GM19452 (cell line): ENCODE results near the gene SMCO4.
"Not testable (repeated sequence)": the region's sequence is repeated elsewhere in the genome, so short reads cannot be mapped to it uniquely, and the experiment has no call there.

Source experiments
- ATAC-seq: cut with Tn5 transposase; IDR thresholded peaks from one replicate; pipeline ENCODE4 v1.9.1; 2021; ENCODE audit not compliant: unreplicated experiment

Gene SMCO4

GRCh38 chr11:93478841-93479240 lies 64.3 kb downstream of the SMCO4 start:
- ATAC-seq: no peak

DNA sequence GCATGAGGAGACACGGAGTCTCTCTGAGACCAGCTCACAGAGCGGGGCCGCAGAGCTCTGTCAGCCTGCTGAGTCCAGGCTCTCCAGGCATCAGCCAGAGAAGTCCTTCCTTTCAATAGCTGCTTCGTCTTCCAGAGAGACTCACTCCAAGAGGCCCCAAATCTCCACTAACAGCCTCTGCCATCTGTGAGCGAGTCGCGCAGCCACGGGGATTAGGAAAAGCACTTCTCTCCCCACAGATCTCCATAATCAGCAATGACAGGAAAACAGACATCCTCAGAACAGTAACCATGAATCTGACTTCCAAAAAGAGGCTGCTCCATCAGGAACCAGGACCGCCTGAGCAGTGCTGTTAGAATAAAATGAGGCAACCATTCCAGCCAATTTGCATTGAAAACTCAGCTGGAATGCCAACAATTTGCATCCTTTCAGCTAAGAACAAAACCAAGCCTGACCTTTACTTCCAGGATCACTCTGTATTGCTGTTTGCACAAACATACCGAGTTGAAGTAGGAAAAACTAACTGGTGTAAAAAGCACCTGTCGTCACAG lies 65.4 kb downstream of the SMCO4 start:
- no peak for ATAC-seq

GRCh38 chr11:93476796-93477195 lies 66.4 kb downstream of the SMCO4 start:
- ATAC-seq: no peak

GRCh38 chr11:93474123-93474522 lies 69.1 kb downstream of the SMCO4 start:
- no peak for ATAC-seq

DNA sequence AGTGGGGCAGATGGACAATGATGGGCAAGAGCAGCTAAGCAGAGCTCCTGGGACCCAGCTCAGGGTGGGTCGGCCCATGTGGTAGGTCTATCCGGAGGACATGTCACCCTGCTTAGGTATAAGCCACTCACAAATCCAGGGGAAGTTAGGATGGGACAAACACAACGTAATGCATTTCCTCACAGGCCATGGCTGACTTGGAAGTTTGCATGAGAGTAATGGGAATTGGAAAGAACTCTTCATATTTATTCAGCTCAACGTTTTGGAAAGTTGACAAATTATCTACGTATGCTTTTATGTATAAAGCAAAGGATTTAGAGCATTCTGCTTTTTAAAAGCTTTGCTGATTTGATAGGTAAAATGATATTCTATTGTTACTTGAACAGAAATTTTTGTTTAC lies 74.9 kb downstream of the SMCO4 start:
- ATAC-seq: no peak

DNA sequence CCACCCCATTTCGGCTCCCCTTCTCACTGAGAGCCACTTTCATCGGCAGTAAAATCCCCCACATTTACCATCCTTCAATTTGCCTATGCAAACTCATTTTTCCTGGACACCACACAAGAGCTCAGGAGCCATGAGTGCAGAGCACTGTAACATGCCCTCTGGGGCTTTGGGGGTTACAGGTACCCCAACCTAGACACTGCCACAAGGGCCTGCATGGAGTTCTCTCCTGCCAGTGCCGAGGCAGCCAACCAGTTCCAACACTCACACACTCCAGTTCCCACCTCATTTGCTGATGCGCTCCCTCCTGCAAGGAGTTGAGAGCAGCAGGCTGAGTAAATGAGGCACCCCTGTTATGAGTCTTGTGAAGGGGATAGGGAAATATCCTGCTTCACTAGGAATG lies 76.1 kb downstream of the SMCO4 start:
- ATAC-seq: no peak

GRCh38 chr11:93464927-93465540 lies 78.2 kb downstream of the SMCO4 start:
- no peak for ATAC-seq

DNA sequence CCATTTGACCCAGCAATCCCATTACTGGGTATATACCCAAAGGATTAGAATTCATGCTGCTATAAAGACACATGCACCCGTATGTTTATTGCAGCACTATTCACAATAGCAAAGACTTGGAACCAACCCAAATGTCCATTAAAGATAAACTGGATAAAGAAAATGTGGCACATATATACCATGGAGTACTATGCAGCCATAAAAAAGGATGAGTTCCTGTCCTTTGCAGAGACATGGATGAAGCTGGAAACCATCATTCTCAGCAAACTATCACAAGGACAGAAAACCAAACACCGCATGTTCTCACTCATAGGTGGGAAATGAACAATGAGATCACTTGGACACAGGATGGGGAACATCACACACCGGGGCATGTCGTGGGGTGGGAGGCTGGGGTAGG lies 79.5 kb downstream of the SMCO4 start:
- ATAC-seq: not testable (repeated sequence)

GRCh38 chr11:93458286-93458685 lies 84.9 kb downstream of the SMCO4 start:
- ATAC-seq: no peak

GRCh38 chr11:93444617-93445073 lies 98.5 kb downstream of the SMCO4 start:
- ATAC-seq: no peak

DNA sequence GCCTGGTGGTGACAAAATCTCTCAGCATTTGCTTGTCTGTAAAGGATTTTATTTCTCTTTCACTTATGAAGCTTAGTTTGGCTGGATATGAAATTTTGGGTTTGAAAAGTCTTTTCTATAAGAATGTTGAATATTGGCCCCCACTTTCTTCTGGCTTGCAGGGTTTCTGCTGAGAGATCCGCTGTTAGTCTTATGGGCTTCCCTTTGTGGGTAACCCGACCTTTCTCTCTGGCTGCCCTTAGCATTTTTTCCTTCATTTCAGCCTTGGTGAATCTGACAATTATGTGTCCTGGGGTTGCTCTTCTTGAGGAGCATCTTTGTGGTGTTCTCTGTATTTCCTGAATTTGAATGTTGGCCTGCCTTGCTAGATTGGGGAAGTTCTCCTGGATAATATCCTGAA lies 100.0 kb downstream of the SMCO4 start:
- not testable (repeated sequence) for ATAC-seq

DNA sequence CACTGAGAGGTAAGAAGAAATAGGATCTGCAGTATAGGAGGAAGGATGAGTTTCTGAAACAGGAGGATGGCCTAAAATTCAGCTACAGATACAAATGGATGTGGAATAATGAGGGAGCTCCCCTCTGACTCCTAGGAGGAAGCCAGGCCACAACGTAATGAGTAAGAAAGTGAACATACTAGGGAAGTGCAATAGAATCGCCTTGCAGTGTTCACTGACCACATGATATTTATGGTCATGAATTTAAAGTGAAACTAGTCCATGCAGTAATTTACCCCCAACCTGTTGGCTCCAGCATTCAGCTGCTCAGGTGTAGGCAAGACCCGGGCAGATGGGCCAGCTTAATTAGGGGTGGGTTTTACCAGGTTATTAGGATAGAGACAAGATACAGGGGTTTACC lies 110.9 kb downstream of the SMCO4 start:
- no peak for ATAC-seq
